Activated CD8-positive, alpha-beta T cell treated with anti-CD3 and anti-CD28 coated beads, Interleukin-2, amount 10 ng/mL, durations not matched to agents 7 days and 5 days (primary cell): ENCODE measurements around the gene PRKAG2. TPM values are rescaled to one million over a fixed set of nuclear protein-coding genes. Genes with fewer than 3 reads are reported as not detected.

ENCODE experiments used
- ATAC-seq: fragments of 150-1000 bp; cut with Tn5 transposase; one replicate; pipeline ENCODE4 v1.10.0; 2021; ENCODE audit warnings: moderate library complexity
- CTCF ChIA-PET: fragments of 350-600 bp; sonication (Branson Sonifier 250); formaldehyde crosslinking; loops from one replicate; lab custom pipeline; 2021; ENCODE audit warnings: antibody characterized with exemption; lab: Charles Lee
- POLR2A ChIA-PET: fragments of 350-600 bp; sonication (Branson Sonifier 250); formaldehyde crosslinking; loops from one replicate; lab custom pipeline; 2021; ENCODE audit warnings: antibody characterized with exemption; lab: Charles Lee
- DNase-seq: peaks from one replicate; pipeline ENCODE4 v3.0.0-alpha.2; 2020
- H3K27ac Mint-ChIP-seq: one replicate; pipeline ENCODE4 v1.8.0; 2021; ENCODE audit warnings: mild to moderate bottlenecking, mixed read lengths
- H3K27me3 Mint-ChIP-seq: one replicate; pipeline ENCODE4 v1.8.0; 2021; ENCODE audit warnings: low read depth, mixed read lengths
- H3K36me3 Mint-ChIP-seq: one replicate; pipeline ENCODE4 v1.8.0; 2021; ENCODE audit warnings: low read depth, mixed read lengths
- H3K4me1 Mint-ChIP-seq: one replicate; pipeline ENCODE4 v1.8.0; 2021; ENCODE audit warnings: low read depth, mixed read lengths
- H3K4me3 Mint-ChIP-seq: one replicate; pipeline ENCODE4 v1.8.0; 2021; ENCODE audit warnings: mild to moderate bottlenecking, mixed read lengths
- H3K9me3 Mint-ChIP-seq: one replicate; pipeline ENCODE4 v1.8.0; 2022; ENCODE audit warnings: mixed read lengths; ENCODE audit not compliant: insufficient read depth
- total RNA-seq, 2 experiments: library from RNA; stranded (reverse); gene quantifications; one replicate each; pipeline ENCODE4 v1.2.3, GENCODE V29; 2021

PRKAG2 gene
- total RNA-seq, 2 experiments from 2014 or later: 23.6 to 28.3 TPM

DNA sequence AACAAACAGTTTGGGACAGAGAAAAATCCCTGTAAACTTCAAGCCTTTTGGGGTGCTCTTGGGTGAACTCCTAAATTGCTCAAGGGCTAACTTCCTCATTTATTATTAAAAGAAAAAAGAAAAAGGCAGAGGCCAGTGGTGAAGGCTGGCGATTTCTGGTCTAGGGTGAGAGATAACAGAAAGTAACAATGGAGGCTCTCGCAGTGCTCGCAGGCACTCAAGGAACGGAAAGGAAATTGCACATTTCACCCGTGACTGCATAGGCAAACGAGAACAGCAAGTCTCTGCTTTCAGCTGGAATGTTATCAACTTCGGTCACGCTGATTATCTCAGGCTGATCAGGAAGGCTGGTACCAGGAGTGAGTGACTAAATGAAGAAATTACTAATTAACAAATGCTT lies 70.7 kb downstream of the PRKAG2 start:
- Mint-ChIP-seq H3K9me3 (no peaks in the 10 kb centered on the region), H3K27ac (no peak overlapping the region), H3K27me3 (no peaks in the 10 kb centered on the region), H3K4me3 (no peak overlapping the region), H3K36me3 (no peaks in the 10 kb centered on the region), H3K4me1 (no peaks in the 10 kb centered on the region)
- DNase-seq (no peak), ATAC-seq (no peak)
- POLR2A ChIA-PET: no interaction called here
- CTCF ChIA-PET: interaction anchor here (1.1 kb wide), 1 partner anchor 23 kb away, joined by 4 read pairs; no protein-coding TSS in a partner anchor

- H3K27ac Mint-ChIP-seq: no peak overlapping the region
Measured at GRCh38 chr7:151805191-151805590, 71.7 kb downstream of the PRKAG2 start.

GRCh38 chr7:151804756-151805155 lies 72.2 kb downstream of the PRKAG2 start:
- H3K4me1 Mint-ChIP-seq: no peaks in the 10 kb centered on the region
- no peak overlapping the region for H3K4me3 Mint-ChIP-seq
- H3K36me3 Mint-ChIP-seq: no peaks in the 10 kb centered on the region
- DNase-seq (no peak), ATAC-seq (no peak)
- ChIA-PET POLR2A (no interaction called here), CTCF (no interaction called here)
- no peaks in the 10 kb centered on the region for H3K9me3 Mint-ChIP-seq
- H3K27me3 Mint-ChIP-seq: no peaks in the 10 kb centered on the region
- no peak overlapping the region for H3K27ac Mint-ChIP-seq

More at GRCh38 chr7:151805191-151805590, 71.7 kb downstream of the PRKAG2 start:
- Mint-ChIP-seq H3K9me3 (no peaks in the 10 kb centered on the region), H3K4me1 (no peaks in the 10 kb centered on the region), H3K27me3 (no peaks in the 10 kb centered on the region), H3K4me3 (no peak overlapping the region), H3K36me3 (no peaks in the 10 kb centered on the region)
- ChIA-PET CTCF (interaction anchor here (1.1 kb wide), 1 partner anchor 22 kb away, joined by 4 read pairs; no protein-coding TSS in a partner anchor), POLR2A (no interaction called here)
- ATAC-seq: no peak
- no peak for DNase-seq

GRCh38 chr7:151803841-151804240 lies 73.1 kb downstream of the PRKAG2 start:
- H3K27me3 Mint-ChIP-seq: no peaks in the 10 kb centered on the region
- ChIA-PET POLR2A (interaction anchor here (0.6 kb wide), 1 partner anchor 10 kb away, joined by 3 read pairs; no protein-coding TSS in a partner anchor), CTCF (no interaction called here)

GRCh38 chr7:151802469-151802846 lies 74.5 kb downstream of the PRKAG2 start:
- CTCF ChIA-PET: no interaction called here

More at GRCh38 chr7:151803841-151804240, 73.1 kb downstream of the PRKAG2 start:
- Mint-ChIP-seq H3K36me3 (no peaks in the 10 kb centered on the region), H3K4me1 (no peaks in the 10 kb centered on the region), H3K4me3 (no peak overlapping the region), H3K9me3 (no peaks in the 10 kb centered on the region), H3K27ac (no peak overlapping the region)
- no peak for DNase-seq
- ATAC-seq: no peak

GRCh38 chr7:151801782-151802468 lies 75.0 kb downstream of the PRKAG2 start:
- Mint-ChIP-seq H3K4me1 (no peaks in the 10 kb centered on the region), H3K9me3 (no peaks in the 10 kb centered on the region), H3K36me3 (no peaks in the 10 kb centered on the region)

More at GRCh38 chr7:151802469-151802846, 74.5 kb downstream of the PRKAG2 start:
- Mint-ChIP-seq H3K4me1 (no peaks in the 10 kb centered on the region), H3K27ac (no peak overlapping the region), H3K9me3 (no peaks in the 10 kb centered on the region), H3K4me3 (no peak overlapping the region), H3K36me3 (no peaks in the 10 kb centered on the region), H3K27me3 (no peaks in the 10 kb centered on the region)
- DNase-seq: no peak
- POLR2A ChIA-PET: no interaction called here
- no peak for ATAC-seq

DNA sequence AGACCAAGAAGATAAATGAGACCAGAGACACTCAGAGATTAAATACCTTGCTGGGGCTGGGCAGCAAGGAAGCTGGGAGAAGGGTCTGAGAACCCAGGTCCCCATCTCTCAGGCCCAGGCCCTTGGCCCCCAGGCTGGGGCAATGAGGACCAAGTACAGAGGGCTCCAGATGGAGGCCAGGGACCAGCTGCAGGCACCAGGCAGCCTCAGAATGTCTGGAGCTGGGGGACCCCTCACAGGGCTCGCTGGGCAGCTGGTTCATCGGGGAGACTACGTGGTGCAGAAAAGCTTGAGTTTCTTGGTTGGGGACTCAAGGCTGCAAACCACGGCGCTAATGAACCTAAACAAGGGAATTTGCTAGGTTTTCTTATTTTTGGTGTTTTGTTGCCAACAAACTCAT lies 75.6 kb downstream of the PRKAG2 start:
- Mint-ChIP-seq H3K4me1 (no peaks in the 10 kb centered on the region), H3K27ac (no peak overlapping the region), H3K4me3 (no peak overlapping the region), H3K9me3 (no peaks in the 10 kb centered on the region), H3K27me3 (no peaks in the 10 kb centered on the region), H3K36me3 (no peaks in the 10 kb centered on the region)
- ChIA-PET POLR2A (no interaction called here), CTCF (interaction anchor here (0.7 kb wide), 1 partner anchor 19 kb away, joined by 3 read pairs; no protein-coding TSS in a partner anchor)
- ATAC-seq (no peak), DNase-seq (no peak)

More at GRCh38 chr7:151801782-151802468, 75.0 kb downstream of the PRKAG2 start:
- no peak for ATAC-seq
- ChIA-PET CTCF (interaction anchor here (0.7 kb wide), 1 partner anchor 20 kb away, joined by 3 read pairs; no protein-coding TSS in a partner anchor), POLR2A (no interaction called here)
- H3K27ac Mint-ChIP-seq: no peak overlapping the region
- H3K4me3 Mint-ChIP-seq: no peak overlapping the region
- no peak for DNase-seq
- H3K27me3 Mint-ChIP-seq: no peaks in the 10 kb centered on the region

DNA sequence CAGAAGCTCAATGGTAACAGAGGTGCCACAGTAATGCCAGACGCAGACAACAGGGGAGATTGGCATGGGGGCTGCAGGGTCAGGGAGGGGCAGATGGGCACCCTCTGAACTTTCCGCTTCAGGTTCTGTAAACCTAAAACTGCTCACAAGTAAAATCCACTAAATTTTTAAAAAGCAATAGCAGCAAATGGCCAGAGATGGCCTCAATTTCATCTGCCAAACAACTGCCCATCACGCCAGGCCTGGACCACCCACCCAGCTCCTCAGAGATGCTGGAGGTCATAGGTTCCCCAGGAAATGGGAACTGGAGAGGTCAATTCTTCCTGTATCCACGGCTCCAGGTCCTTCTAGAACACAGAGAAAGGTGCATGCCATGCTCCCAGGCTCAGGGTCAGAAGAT lies 76.1 kb downstream of the PRKAG2 start:
- no peak for DNase-seq
- CTCF ChIA-PET: interaction anchor here (0.7 kb wide), 1 partner anchor 32 kb away, joined by 3 read pairs; no protein-coding TSS in a partner anchor
- no peak overlapping the region for H3K4me3 Mint-ChIP-seq
- ATAC-seq: no peak
- H3K27me3 Mint-ChIP-seq: no peaks in the 10 kb centered on the region
- H3K27ac Mint-ChIP-seq: no peak overlapping the region
- no peaks in the 10 kb centered on the region for H3K36me3 Mint-ChIP-seq
- H3K9me3 Mint-ChIP-seq: no peaks in the 10 kb centered on the region
- POLR2A ChIA-PET: no interaction called here
- H3K4me1 Mint-ChIP-seq: no peaks in the 10 kb centered on the region

DNA sequence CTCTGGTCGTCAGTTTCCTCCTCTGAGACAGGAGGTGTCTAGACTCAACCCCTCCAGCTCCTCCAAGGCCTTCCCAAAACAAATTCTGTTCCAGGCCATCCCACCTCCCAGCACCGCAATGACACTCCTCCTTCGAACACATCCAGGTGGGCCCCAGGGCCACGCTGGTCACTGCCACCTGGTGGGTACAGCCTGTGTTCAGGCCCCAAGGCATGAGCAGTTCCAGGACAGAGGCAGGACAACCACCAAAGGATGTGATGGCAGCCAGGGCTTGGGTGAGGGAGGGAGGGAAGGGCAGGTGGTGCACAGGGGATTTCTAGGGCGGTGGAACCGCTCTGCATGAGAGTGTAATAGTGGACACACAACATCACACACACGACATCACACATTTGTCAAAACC lies 76.5 kb downstream of the PRKAG2 start:
- CTCF ChIA-PET: interaction anchor here (0.7 kb wide), 1 partner anchor 32 kb away, joined by 3 read pairs; no protein-coding TSS in a partner anchor
- H3K4me3 Mint-ChIP-seq: no peak overlapping the region
- POLR2A ChIA-PET: no interaction called here
- H3K27me3 Mint-ChIP-seq: no peaks in the 10 kb centered on the region
- H3K36me3 Mint-ChIP-seq: no peaks in the 10 kb centered on the region
- H3K27ac Mint-ChIP-seq: no peak overlapping the region
- ATAC-seq (no peak), DNase-seq (no peak)
- H3K9me3 Mint-ChIP-seq: no peaks in the 10 kb centered on the region
- H3K4me1 Mint-ChIP-seq: peaks cover 2% of the 10 kb centered on the region

DNA sequence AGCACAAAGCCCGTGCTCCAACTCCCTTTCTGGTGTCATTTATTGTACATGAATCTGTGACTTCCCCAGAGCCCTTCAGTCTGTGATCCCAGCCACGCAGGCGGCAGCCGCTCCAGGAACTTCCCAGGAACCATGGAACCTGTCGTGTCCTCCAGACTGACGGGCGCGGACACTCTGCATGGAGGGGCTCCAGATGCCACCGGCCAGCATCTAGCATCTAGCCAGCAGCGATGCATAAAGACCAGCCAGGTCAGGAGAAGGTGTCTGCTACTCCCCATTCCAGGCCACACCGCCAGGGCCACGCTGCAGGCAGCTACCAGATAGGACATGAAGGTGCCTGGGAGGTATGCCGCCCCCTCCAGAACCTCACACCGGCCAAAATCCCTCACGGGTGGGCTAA lies 77.4 kb downstream of the PRKAG2 start:
- CTCF ChIA-PET: interaction anchor here (1.0 kb wide), 1 partner anchor 16 kb away, joined by 5 read pairs; no protein-coding TSS in a partner anchor
- POLR2A ChIA-PET: no interaction called here
- no peaks in the 10 kb centered on the region for H3K9me3 Mint-ChIP-seq
- H3K27me3 Mint-ChIP-seq: no peaks in the 10 kb centered on the region
- H3K27ac Mint-ChIP-seq: no peak overlapping the region
- H3K4me3 Mint-ChIP-seq: no peak overlapping the region
- DNase-seq: no peak
- ATAC-seq: no peak
- H3K4me1 Mint-ChIP-seq: peaks cover 2% of the 10 kb centered on the region
- H3K36me3 Mint-ChIP-seq: no peaks in the 10 kb centered on the region

DNA sequence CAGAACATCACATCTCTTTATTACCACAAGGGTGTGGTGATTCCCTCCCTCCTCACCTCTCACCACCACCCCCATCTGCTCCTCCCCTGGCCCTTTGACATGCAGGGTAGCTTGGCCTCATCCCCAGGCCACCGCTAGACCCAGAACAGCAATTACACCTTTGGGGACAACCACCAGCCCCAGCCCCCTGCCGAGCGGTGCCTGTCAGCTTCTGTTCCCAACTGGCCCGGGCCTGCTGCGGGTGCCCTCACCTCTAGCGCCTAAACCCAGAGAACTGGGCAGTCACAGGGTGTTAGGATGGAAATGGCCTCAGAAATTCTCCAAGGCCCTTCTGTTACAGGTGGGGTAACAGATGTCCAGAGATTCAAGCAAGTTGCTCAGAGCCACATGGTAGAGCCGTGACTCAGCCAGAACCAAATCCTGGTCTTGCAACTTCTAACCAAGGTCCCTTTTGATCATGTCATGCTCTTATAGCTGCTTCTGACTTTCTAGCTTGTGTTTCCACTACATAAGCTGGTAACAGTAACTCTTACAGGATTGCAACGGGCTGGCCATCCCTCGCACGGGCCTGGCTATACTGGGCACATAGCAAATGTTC lies 78.0 kb downstream of the PRKAG2 start:
- ATAC-seq (no peak), DNase-seq (no peak)
- Mint-ChIP-seq H3K4me1 (peaks cover 2% of the 10 kb centered on the region), H3K36me3 (no peaks in the 10 kb centered on the region), H3K9me3 (no peaks in the 10 kb centered on the region), H3K27ac (no peak overlapping the region), H3K27me3 (no peaks in the 10 kb centered on the region), H3K4me3 (no peak overlapping the region)
- ChIA-PET CTCF (interaction anchor here (1.0 kb wide), 1 partner anchor 16 kb away, joined by 5 read pairs; no protein-coding TSS in a partner anchor), POLR2A (no interaction called here)
